ENCODE measurements around the gene TIMM17B. TPM values are rescaled to one million over a fixed set of nuclear protein-coding genes. Genes with fewer than 3 reads are reported as not detected.
A peak's percentile ranks its signal among the peaks of the same experiment; 100 is the strongest.

Gene TIMM17B
- total RNA-seq, 4 donors from 2014 or later, result 27.1 to 58.9 (median 34.6) TPM

DNA sequence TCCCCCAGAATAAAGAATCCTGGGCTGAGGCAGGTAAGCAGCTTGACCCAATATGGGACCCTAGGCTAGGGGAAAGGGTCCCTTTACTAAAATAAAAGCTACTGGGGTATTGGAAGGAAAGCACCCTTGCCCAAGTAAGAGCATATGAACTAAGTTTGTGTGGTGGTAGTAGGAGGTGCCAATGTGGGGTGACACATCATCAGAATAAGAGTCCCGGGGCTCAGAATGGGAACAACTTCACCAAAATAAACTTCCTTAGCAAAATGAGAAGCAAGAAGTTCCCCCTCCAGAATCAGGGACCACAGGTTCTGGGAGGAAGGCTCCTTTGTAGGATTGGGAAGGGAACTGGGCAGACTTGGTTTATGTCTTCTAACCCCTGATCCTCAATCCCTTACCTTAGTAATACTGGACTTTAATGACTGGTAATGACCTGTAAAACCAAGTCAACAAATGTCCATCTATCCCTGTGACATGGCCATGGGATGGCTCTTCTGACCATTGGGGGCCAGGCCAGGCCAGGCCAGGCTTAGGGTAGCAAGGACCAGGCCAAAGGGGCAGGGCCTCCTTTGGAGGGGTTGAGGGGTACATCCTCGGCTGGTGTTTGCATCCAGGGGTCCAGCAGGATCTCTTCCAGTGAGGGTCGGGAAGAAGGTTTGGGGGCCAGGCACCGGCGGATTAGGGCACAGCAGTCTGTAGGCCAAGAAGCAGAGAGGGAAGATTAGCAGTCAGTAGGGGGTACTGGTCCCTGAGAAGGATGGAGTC is 16.2 kb upstream of the TIMM17B start:
- no peak for DNase-seq
- intact Hi-C loops (cut with DNase I), result no loop called here
- 75% methylated on average over 5 of the region's 5 CpGs; no CpG with 5 or more reads in 1 of the 2 donors for WGBS, 2 donors
- peaks cover 0 to 27% (median 0%) of the 10 kb centered on the region in 3 donors for H3K36me3 ChIP-seq
- no peaks in the 10 kb centered on the region for H3K27me3 ChIP-seq
- H3K27ac ChIP-seq, result no peak overlapping the region
- no peak for TF ChIP-seq POLR2A (IDR thresholded peaks at IDR 0.05)
- TF ChIP-seq, protein P1, sequence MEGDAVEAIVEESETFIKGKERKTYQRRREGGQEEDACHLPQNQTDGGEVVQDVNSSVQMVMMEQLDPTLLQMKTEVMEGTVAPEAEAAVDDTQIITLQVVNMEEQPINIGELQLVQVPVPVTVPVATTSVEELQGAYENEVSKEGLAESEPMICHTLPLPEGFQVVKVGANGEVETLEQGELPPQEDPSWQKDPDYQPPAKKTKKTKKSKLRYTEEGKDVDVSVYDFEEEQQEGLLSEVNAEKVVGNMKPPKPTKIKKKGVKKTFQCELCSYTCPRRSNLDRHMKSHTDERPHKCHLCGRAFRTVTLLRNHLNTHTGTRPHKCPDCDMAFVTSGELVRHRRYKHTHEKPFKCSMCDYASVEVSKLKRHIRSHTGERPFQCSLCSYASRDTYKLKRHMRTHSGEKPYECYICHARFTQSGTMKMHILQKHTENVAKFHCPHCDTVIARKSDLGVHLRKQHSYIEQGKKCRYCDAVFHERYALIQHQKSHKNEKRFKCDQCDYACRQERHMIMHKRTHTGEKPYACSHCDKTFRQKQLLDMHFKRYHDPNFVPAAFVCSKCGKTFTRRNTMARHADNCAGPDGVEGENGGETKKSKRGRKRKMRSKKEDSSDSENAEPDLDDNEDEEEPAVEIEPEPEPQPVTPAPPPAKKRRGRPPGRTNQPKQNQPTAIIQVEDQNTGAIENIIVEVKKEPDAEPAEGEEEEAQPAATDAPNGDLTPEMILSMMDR (IDR thresholded peaks at IDR 0.05), result no peak
- no peaks in the 10 kb centered on the region for H3K9me3 ChIP-seq
- peaks cover 0 to 48% (median 0%) of the 10 kb centered on the region in 3 donors for H3K4me1 ChIP-seq
- H3K4me3 ChIP-seq, result no peak overlapping the region

DNA sequence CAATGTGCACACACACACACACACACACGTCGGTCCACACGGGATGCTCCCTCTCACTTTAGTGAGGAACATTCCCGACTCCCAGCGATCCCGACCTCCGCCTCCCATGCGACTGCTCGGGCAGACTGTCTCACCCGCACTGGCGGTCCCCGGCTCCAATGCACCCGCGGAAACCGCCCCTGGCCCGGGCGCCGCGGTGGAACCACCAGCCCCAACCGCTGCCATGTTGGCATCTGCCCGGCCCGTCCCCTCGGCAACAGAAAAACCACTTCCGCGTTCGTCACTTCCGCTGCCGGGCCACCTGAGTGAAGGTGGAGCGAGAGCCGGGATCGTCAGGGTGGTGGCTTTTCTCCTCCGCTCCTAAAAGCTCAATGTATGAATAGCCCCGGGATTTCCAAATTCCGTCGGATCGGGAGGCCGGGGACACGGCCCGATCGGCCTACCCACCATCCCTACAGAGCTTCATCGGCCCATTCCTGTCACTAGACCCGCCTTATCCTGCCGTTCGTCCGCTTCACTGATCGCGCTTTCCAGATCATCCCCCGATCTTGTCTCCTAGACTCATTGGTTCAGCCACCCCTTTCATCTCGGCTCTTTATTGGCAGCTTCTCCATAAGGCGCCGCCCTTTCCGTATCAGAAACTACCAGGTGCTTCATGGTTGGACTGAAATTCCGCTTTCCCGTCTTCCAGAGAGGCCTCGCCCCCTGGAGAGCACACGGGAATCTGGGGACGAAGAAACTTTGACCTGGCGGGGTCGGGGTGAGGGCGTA is 14.0 kb upstream of the TIMM17B start, which contains the start of gene SLC35A2:
Gene SLC35A2 (minus strand): TSS at position 235 of the 771 bp plus-strand sequence. CDS start 10 bp downstream, at position 225.
- H3K4me1 ChIP-seq, result peaks cover 0 to 28% (median 0%) of the 10 kb centered on the region in 3 donors
- no peaks in the 10 kb centered on the region for H3K9me3 ChIP-seq
- peak within 1 kb of the TSS; percentile 51 to 71 (median 66) for H3K4me3 ChIP-seq
- 0 to 33% methylated on average over 5 to 32 of the region's 60 CpGs for WGBS, 2 donors
- peaks cover 0 to 49% (median 0%) of the 10 kb centered on the region in 3 donors for H3K36me3 ChIP-seq
- peak; percentile 16 for DNase-seq
- peak within 1 kb of the TSS; percentile 82 to 93 (median 88) for H3K27ac ChIP-seq
- H3K27me3 ChIP-seq, result no peaks in the 10 kb centered on the region
- peak in 3 of 4 donors; percentile 8 to 68 (median 52) for TF ChIP-seq POLR2A (IDR thresholded peaks at IDR 0.05)
- TF ChIP-seq, protein P1 (IDR thresholded peaks at IDR 0.05), result no peak
- intact Hi-C loops (cut with DNase I), result no loop called here

DNA sequence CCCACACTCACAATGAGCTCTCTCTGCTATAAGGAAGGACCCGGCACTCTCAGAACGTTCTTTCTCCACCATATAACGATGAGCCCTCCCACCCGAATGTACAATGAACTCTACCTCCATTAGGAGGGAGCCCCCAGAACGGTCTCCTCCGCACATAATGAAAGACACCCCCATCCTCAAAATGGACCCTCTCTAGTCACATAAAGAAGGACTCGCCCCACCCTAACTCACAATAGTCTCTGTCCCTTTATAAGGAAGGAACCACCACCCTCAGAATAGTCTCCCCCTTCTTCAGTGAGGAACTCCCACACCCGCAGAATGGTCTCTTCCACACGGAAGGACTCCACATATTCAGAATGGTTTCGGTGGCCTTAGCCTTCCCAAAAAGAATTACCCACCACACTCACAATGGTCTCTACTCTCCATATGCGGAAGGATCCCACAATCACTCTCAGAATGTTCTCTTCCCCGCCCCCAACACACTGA is 13.4 kb upstream of the TIMM17B start:
- peak overlapping the region; percentile 82 to 93 (median 88) for H3K27ac ChIP-seq
- 3 to 37% methylated on average over 8 to 12 of the region's 12 CpGs for WGBS, 2 donors
- H3K27me3 ChIP-seq, result no peaks in the 10 kb centered on the region
- no peaks in the 10 kb centered on the region for H3K9me3 ChIP-seq
- no peak for DNase-seq
- H3K36me3 ChIP-seq, result peaks cover 0 to 55% (median 0%) of the 10 kb centered on the region in 3 donors
- TF ChIP-seq, protein P1 (IDR thresholded peaks at IDR 0.05), result no peak
- no peak for TF ChIP-seq POLR2A (IDR thresholded peaks at IDR 0.05)
- peaks cover 0 to 27% (median 0%) of the 10 kb centered on the region in 3 donors for H3K4me1 ChIP-seq
- intact Hi-C loops (cut with DNase I), result no loop called here
- H3K4me3 ChIP-seq, result peak overlapping the region; percentile 51 to 71 (median 66)

DNA sequence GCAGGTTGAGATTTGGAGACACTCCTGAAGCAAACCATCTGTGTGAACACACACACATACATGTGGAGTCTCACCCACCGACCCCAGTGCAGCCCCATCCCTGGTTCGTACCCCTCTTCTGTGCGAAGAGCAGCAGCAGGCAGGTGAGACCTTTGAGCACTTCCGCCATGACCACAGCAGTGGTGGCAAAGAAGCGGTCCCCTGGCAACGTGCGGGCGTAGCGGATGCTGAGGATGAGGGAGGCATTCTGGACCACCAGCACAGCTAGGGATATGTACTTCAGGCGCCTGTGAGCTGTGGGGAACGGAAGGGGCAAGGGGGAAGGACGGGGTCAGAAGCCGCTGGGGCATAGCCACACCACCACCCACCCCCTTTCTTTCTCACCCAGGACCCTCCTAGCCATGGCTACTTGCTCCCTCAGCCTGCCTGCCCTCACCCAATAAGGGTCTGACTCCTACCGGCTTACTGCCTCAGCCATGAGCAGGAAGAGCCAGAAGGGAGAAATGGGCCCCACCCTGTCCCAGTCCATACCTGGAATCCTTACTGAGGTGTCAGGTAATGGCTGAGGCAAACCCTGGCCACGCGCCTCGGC is 12.2 kb upstream of the TIMM17B start:
- 82 to 96% methylated on average over 4 to 12 of the region's 17 CpGs for WGBS, 2 donors
- Histone ChIP-seq H3K27me3 (no peaks in the 10 kb centered on the region), H3K9me3 (no peaks in the 10 kb centered on the region), H3K36me3 (peaks cover 0 to 57% (median 0%) of the 10 kb centered on the region in 3 donors), H3K4me3 (no peak overlapping the region), H3K27ac (no peak overlapping the region), H3K4me1 (peaks cover 0 to 27% (median 0%) of the 10 kb centered on the region in 3 donors)
- DNase-seq, result no peak
- TF ChIP-seq, protein P1 (IDR thresholded peaks at IDR 0.05), result no peak
- no peak for TF ChIP-seq POLR2A (IDR thresholded peaks at IDR 0.05)
- intact Hi-C loops (cut with DNase I), result no loop called here
